Esophagus (tissue), 2 donors: ENCODE results near the gene ALKBH4. TPM values are rescaled to one million over a fixed set of nuclear protein-coding genes. Genes with fewer than 3 reads are reported as not detected.
"Not testable (repeated sequence)": the region's sequence is repeated elsewhere in the genome, so short reads cannot be mapped to it uniquely, and the experiment has no call there.

ENCODE experiments used
- H3K27ac ChIP-seq, 2 donors: one replicate each; pipeline ENCODE4 v1.5.1; 2013; ENCODE audit warnings: low read depth in 2 of 2, mild to moderate bottlenecking in 2 of 2, inconsistent platforms in 1 of 2, low read length in 1 of 2, moderate library complexity in 1 of 2
- H3K27me3 ChIP-seq, 2 donors: one replicate each; pipeline ENCODE4 v1.6.1; 2013; ENCODE audit warnings: low read length in 2 of 2, control low read depth in 1 of 2, mild to moderate bottlenecking in 1 of 2; ENCODE audit not compliant: insufficient read depth in 2 of 2, control insufficient read depth in 1 of 2
- H3K36me3 ChIP-seq, 2 donors: one replicate each; pipeline ENCODE4 v1.6.1; 2013; ENCODE audit warnings: low read length in 1 of 2; ENCODE audit not compliant: control insufficient read depth in 2 of 2, insufficient read depth in 2 of 2
- H3K4me1 ChIP-seq, 2 donors: one replicate each; pipeline ENCODE4 v1.6.1; 2013; ENCODE audit warnings: low read length in 1 of 2; ENCODE audit not compliant: control insufficient read depth in 2 of 2, insufficient read depth in 2 of 2
- H3K4me3 ChIP-seq, 2 donors: one replicate each; pipeline ENCODE4 v1.5.1; 2013; ENCODE audit warnings: low read length in 2 of 2, mild to moderate bottlenecking in 2 of 2, low read depth in 1 of 2, moderate library complexity in 1 of 2
- H3K9me3 ChIP-seq, 2 donors: one replicate each; pipeline ENCODE4 v1.6.1; 2013; ENCODE audit warnings: mild to moderate bottlenecking in 2 of 2, low read depth in 1 of 2, low read length in 1 of 2, moderate library complexity in 1 of 2; ENCODE audit not compliant: control insufficient read depth in 2 of 2, insufficient read depth in 1 of 2
- WGBS, 2 donors: extraction: QIAGEN DNeasy Blood & Tissue Kit; methylation state at CpG; one replicate each; pipeline ENCODE4 v1.1.7; 2013; 5-methylcytosine and 5-hydroxymethylcytosine counted together
- polyA plus RNA-seq, 2 donors: library from polyadenylated mRNA; stranded (reverse); fragments of 200-250 nt; gene quantifications; one replicate each; pipeline ENCODE4 v1.2.3, GENCODE V29; 2013
- donor health status: healthy with polysubstance abuse.
- donor health status: Bipolar disorder and iron deficiency.

The ALKBH4 gene
- polyA plus RNA-seq, 2 donors: 7.6 TPM

- peaks cover 2% of the 10 kb centered on the region in 2 donors for H3K4me1 ChIP-seq
These were observed 9.1 kb downstream of the ALKBH4 start for GRCh38 chr7:102455596-102455995.

GRCh38 chr7:102454932-102455331 lies 9.7 kb downstream of the ALKBH4 start:
- not testable (repeated sequence) for H3K27ac ChIP-seq, H3K9me3 ChIP-seq, H3K4me3 ChIP-seq, H3K27me3 ChIP-seq, H3K4me1 ChIP-seq
- H3K36me3 ChIP-seq: peaks cover 0 to 21% of the 10 kb centered on the region in 2 donors
- WGBS, 2 donors: 93% methylated on average over 10 of the region's 10 CpGs

More at GRCh38 chr7:102455596-102455995, 9.1 kb downstream of the ALKBH4 start:
- peaks cover 0 to 21% of the 10 kb centered on the region in 2 donors for H3K36me3 ChIP-seq
- no peak overlapping the region for H3K27ac ChIP-seq
- H3K9me3 ChIP-seq: no peaks in the 10 kb centered on the region
- no peaks in the 10 kb centered on the region for H3K27me3 ChIP-seq
- no peak overlapping the region for H3K4me3 ChIP-seq
- 90 to 91% methylated on average over 11 of the region's 11 CpGs for WGBS, 2 donors

GRCh38 chr7:102454468-102454867 lies 10.2 kb downstream of the ALKBH4 start:
- H3K9me3 ChIP-seq: no peaks in the 10 kb centered on the region
- peak overlapping the region in 1 of 2 donors; percentile 1 for H3K27ac ChIP-seq
- no peak overlapping the region for H3K4me3 ChIP-seq
- H3K36me3 ChIP-seq: peaks cover 0 to 20% of the 10 kb centered on the region in 2 donors
- H3K27me3 ChIP-seq: no peaks in the 10 kb centered on the region
- 65 to 67% methylated on average over 12 of the region's 12 CpGs for WGBS, 2 donors
- peaks cover 2% of the 10 kb centered on the region in 2 donors for H3K4me1 ChIP-seq

- Histone ChIP-seq H3K4me1 (peaks cover 2% of the 10 kb centered on the region in 2 donors), H3K27ac (no peak overlapping the region), H3K4me3 (no peak overlapping the region), H3K27me3 (no peaks in the 10 kb centered on the region), H3K36me3 (peaks cover 0 to 15% of the 10 kb centered on the region in 2 donors), H3K9me3 (no peaks in the 10 kb centered on the region)
- 66 to 67% methylated on average over 7 of the region's 7 CpGs for WGBS, 2 donors
These were observed 11.3 kb downstream of the ALKBH4 start for GRCh38 chr7:102453319-102453718.

- Histone ChIP-seq H3K36me3 (peaks cover 0 to 8% of the 10 kb centered on the region in 2 donors), H3K9me3 (no peaks in the 10 kb centered on the region), H3K4me3 (no peak overlapping the region), H3K27me3 (no peaks in the 10 kb centered on the region), H3K27ac (no peak overlapping the region), H3K4me1 (peaks cover 2% of the 10 kb centered on the region in 2 donors)
- 86 to 95% methylated on average over 6 of the region's 6 CpGs for WGBS, 2 donors
These were observed 12.2 kb downstream of the ALKBH4 start for GRCh38 chr7:102452451-102452850.

GRCh38 chr7:102451371-102452054 lies 13.2 kb downstream of the ALKBH4 start:
- 48 to 57% methylated on average over 23 of the region's 23 CpGs for whole genome bisulfite sequencing, 2 donors
- Histone ChIP-seq H3K4me1 (peaks cover 2% of the 10 kb centered on the region in 2 donors), H3K27me3 (no peaks in the 10 kb centered on the region), H3K36me3 (peaks cover 0 to 3% of the 10 kb centered on the region in 2 donors), H3K27ac (no peak overlapping the region), H3K4me3 (no peak overlapping the region), H3K9me3 (no peaks in the 10 kb centered on the region)

GRCh38 chr7:102450242-102450641 lies 14.4 kb downstream of the ALKBH4 start:
- Histone ChIP-seq H3K4me1 (peaks cover 2% of the 10 kb centered on the region in 2 donors), H3K27ac (no peak overlapping the region), H3K36me3 (peaks cover 0 to 2% of the 10 kb centered on the region in 2 donors), H3K4me3 (no peak overlapping the region), H3K27me3 (no peaks in the 10 kb centered on the region), H3K9me3 (no peaks in the 10 kb centered on the region)
- WGBS, 2 donors: 69 to 72% methylated on average over 6 of the region's 6 CpGs

GRCh38 chr7:102449136-102449535 lies 15.5 kb downstream of the ALKBH4 start:
- Histone ChIP-seq H3K4me1 (peaks cover 2% of the 10 kb centered on the region in 2 donors), H3K27me3 (no peaks in the 10 kb centered on the region), H3K4me3 (no peak overlapping the region), H3K36me3 (no peaks in the 10 kb centered on the region), H3K27ac (no peak overlapping the region), H3K9me3 (no peaks in the 10 kb centered on the region)
- WGBS, 2 donors: 93 to 96% methylated on average over 15 of the region's 15 CpGs

GRCh38 chr7:102447311-102447710 lies 17.4 kb downstream of the ALKBH4 start:
- peaks cover 2% of the 10 kb centered on the region in 2 donors for H3K4me1 ChIP-seq
- WGBS, 2 donors: 89 to 90% methylated on average over 14 of the region's 14 CpGs
- H3K9me3 ChIP-seq: no peaks in the 10 kb centered on the region

More at GRCh38 chr7:102447311-102447710, 17.4 kb downstream of the ALKBH4 start:
- no peaks in the 10 kb centered on the region for H3K36me3 ChIP-seq
- no peak overlapping the region for H3K4me3 ChIP-seq
- no peaks in the 10 kb centered on the region for H3K27me3 ChIP-seq
- no peak overlapping the region for H3K27ac ChIP-seq
